Stimulated activated CD8-positive, alpha-beta memory T cell treated with anti-CD3 and anti-CD28 coated beads, Interleukin-15, amount 100 ng/mL, for 1 hour (primary cell): ENCODE data around the gene GTF3C1.
"Not testable (repeated sequence)": the region's sequence is repeated elsewhere in the genome, so short reads cannot be mapped to it uniquely, and the experiment has no call there.

Experiments
- DNase-seq: peaks from one replicate; pipeline ENCODE4 v3.0.0-alpha.2; 2020; ENCODE audit warnings: low read depth

The GTF3C1 gene

GRCh38 chr16:27462846-27463682 lies 86.6 kb downstream of the GTF3C1 start:
- no peak for DNase-seq

DNA sequence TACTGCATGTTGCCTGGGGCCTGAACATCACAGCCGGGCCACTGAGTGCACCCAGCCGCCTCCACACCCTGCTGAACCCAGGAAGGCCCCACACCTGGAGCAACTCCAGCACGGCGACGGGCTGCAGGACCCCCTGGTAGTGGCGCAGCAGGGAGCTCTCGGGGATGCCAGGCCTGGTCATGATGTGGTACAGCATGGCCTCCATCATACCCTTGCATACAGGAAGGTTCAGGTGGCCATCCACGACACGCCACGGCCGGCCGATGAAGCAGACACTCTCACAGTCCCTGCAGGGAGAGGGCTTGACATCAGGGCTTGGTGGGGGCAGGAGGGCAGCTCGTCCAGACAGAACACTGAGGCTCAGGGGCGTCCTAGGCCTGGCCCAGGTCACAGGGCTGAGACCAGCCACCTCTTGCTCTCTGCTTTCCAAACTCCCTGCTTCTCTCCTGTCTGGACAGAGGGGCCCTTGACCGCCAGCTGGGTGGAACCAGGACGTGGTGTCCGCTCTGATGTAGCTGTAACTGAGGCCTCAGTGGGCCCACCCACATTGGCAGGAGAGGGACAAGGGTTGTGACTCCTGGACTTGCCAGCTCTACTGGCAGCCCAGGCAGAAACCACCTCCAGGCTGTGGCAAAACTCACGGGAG lies 87.4 kb downstream of the GTF3C1 start:
- DNase-seq = no peak

- DNase-seq = no peak
These were observed 88.1 kb downstream of the GTF3C1 start for GRCh38 chr16:27461483-27462171.

DNA sequence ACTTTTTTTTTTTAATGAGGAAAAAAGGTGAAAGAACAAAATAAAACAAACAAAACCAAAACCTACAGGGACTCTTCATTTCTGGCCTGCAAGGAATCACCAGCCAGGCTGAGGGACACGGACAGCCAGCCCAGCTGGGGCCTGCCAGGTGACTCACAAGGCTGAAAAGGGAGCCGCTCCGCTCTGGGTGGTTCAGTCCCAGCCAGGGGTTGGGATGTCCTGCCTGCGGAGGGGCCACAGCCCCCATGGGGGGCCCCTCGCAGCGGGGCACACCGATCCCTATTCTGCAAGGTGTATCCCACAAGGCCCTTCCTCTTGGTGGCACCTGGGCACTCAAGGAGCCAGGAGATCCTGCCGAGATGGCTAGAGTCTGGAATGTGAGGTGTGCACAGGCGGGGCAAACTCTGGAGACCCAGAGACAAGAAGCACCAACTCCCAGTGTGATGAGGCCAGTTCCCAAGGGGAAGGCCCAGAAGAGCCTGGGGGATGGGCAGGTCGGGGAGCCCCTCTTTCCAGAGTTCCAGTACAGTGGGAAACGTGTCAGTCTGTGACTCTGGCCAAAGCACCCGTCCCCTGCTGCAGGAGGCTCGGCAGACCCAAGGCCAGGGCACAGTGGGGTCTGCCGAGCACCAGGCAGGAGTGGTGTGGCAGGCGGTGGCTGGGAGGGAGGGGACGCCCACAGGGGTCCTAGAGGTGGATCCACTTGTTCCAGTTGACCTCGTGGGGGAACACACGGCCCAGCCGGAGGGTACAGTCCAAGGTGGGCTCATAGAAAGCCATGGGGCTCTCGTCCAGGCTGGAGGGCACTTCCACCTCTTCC lies 88.8 kb downstream of the GTF3C1 start:
- DNase-seq = no peak

GRCh38 chr16:27460213-27460612 lies 89.5 kb downstream of the GTF3C1 start:
- DNase-seq = no peak

DNA sequence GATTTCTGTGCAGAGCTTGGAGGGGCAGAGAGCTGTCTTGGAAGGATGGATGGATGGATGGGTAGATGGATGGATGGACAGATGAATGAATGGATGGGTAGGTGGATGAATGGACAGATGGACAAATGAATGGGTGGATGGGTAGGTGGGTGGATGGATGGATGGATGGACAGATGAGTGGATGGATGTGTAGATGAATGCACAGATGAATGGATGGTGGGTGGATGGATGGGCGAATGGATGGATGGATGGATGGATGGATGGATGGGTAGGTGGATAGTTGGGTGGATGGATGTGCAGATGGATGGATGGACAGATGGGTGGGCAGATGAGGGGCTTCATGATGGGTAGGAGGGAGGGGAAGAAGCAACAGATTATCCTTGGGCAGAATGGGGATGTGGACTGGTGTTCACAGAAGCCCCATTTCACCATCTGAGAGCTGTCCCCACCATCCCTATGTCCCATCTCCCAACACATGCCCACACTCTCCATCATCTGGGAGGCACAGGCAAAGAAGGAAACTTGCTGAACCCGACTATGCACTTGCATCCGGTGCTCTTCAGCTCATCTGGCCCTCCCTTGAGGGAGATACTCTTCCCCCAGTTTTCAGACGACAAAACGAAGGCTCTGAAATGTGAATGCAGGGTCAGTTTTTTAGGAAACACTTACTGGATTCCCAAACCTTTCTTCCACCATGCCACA lies 90.6 kb downstream of the GTF3C1 start:
- DNase-seq = no peak

DNA sequence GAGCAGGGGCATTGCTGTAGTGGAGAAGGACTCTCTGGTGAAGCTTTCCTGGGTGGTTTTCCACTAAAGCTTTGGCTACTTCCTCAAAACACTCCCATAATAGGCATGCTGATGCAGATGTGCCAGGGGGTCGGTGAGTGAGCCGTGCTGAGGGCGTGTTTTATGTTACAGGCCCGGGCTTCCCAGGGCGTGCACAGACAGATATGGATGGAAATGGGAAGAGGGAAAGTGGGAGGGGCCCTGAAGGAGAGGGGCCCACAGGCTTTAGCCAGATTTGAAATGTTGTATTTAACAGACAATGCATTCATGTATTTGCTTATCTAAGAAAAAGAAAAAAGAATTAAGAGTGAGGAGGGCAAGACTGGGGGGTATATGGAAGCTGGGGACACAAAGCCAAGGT lies 91.5 kb downstream of the GTF3C1 start:
- DNase-seq = no peak

DNA sequence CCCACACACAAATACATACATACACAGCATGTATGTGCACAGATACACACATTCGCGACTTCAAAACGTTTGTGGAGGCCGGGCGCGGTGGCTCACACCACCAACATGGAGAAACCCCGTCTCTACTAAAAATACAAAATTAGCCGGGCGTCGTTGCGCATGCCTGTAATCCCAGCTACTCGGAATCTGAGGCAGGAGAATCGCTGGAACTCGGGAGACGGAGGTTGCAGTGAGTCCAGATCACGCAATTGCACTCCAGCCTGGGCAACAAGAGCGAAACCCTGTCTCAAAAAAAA lies 92.2 kb downstream of the GTF3C1 start:
- DNase-seq = not testable (repeated sequence)

- no peak for DNase-seq
These were observed 94.0 kb downstream of the GTF3C1 start for GRCh38 chr16:27455700-27456099.

- DNase-seq = no peak
These were observed 96.3 kb downstream of the GTF3C1 start for GRCh38 chr16:27453494-27453825.

DNA sequence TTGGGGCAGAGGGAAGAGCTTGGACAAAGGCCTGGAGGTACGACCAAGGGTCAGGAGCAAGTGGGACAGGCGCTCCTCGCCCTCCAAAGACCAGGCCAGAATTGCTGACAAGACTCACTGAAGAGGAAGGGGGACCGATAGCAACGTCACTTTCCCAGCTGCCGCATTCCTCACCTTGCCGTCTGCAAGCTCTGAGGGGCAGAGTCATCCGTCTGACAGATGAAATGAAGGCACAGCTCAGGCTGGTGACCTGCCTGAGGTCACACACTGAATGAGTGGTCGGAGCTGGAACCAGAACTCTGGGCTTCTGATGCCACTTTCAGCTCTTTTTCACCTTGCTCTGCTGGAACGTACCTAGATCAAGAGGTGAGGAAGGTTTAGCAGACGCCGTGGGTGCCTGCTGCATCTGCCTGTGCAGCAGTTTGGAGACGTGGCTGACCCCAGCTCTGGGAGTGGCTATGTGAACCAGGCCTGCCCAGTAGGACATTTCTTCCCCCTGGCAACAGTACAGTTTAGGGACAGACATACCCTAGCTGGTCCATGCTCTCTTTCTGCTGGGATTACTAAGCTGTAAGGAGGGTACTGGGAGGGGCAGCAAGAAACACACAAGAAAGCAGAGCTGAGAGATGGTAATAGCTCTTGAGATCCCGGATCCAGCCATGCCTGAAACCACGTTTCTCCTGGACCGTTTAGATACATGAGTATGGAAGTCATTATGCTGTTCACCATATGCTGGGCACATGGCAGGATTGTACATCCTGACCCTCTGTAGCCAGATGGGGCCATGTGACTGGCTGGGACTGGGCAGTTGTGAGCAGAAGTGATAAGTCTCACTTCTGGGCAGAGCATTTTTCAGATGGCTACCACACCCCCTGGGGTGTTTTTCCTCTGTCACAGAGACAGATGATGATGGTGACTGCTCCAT lies 96.9 kb downstream of the GTF3C1 start:
- no peak for DNase-seq

DNA sequence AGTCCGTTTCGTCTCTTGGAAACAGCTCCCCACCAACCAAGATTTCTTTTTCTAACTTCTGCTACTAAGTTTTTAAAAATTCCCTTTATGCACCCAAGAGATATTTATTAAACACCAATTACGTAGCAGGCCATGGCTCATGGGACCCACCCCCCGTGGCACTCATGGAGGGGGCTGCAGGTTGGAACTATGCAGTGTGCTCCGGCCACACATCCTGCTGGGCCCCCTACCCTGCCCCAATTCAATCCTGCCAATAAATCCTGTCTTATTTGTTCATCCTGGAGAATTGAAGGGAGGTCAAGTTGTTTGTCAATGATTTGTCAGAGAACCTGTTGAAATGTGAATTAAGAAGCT lies 99.5 kb downstream of the GTF3C1 start:
- DNase-seq = no peak

DNA sequence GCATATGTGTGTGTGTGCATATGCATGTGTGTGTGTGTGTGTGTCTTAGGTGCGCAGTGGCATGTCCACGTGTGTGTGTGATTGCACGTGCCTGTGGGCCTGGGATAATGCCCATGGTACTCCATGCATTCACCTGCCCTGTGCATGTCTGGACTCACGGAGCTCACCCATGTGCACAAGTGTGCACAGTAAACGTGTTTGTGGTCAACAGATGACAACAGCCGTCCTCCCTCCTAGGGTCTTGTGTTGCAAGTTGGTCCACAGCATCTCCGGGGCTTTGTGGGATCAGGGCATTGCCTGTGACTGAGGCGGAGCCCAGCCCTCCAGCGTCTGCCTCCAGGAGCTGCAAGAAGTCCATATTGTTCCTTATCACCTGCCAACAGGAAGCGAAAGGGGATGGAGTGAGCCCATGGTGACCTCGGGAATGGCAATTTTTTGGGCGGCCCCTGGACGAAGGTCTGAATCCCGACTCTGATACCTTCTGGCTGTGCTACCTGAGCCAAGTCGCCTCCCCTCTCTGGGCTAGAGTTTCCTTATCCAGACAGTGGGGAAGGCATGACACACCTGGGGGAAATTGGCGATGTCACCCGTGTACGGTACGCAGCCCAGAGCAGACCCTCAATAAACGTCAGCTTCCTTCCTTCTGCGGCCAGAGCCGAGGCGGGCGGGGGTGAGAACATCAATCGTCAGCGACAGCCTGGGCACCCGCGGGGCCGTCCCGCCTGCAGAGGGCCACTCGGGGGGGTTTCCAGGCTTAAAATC lies 100.1 kb downstream of the GTF3C1 start:
- peak; percentile 58 for DNase-seq

DNA sequence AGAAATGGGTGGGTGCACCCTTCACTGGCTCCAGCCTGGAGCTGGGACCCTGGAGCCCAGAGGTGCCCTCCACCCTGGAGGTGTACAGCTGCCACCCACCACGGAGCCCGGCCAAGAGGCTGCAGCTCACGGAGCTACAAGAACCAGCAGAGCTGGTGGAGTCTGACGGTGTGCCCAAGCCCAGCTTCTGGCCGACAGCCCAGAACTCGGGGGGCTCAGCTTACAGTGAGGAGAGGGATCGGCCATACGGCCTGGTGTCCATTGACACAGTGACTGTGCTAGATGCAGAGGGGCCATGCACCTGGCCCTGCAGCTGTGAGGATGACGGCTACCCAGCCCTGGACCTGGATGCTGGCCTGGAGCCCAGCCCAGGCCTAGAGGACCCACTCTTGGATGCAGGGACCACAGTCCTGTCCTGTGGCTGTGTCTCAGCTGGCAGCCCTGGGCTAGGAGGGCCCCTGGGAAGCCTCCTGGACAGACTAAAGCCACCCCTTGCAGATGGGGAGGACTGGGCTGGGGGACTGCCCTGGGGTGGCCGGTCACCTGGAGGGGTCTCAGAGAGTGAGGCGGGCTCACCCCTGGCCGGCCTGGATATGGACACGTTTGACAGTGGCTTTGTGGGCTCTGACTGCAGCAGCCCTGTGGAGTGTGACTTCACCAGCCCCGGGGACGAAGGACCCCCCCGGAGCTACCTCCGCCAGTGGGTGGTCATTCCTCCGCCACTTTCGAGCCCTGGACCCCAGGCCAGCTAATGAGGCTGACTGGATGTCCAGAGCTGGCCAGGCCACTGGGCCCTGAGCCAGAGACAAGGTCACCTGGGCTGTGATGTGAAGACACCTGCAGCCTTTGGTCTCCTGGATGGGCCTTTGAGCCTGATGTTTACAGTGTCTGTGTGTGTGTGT lies 100.9 kb downstream of the GTF3C1 start:
- no peak for DNase-seq

DNA sequence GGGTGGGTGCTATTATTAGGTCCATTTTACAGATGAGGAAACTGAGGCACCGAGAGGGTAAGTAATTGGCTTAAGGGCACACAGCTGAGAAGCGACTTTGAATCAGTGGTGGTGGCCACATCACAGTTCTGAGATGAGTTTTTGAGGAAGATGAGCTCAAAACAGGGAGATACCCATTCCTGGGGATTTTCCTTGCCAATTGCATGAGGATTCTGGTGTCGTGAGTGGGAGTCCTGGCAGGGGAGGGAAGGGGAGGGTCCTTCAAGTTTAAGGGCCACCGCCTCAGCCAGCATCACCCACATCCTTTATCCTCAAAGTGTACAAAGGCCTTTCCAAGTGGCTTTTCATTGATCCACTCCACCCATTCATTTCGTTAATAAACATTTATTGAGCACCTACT lies 102.4 kb downstream of the GTF3C1 start:
- no peak for DNase-seq

DNA sequence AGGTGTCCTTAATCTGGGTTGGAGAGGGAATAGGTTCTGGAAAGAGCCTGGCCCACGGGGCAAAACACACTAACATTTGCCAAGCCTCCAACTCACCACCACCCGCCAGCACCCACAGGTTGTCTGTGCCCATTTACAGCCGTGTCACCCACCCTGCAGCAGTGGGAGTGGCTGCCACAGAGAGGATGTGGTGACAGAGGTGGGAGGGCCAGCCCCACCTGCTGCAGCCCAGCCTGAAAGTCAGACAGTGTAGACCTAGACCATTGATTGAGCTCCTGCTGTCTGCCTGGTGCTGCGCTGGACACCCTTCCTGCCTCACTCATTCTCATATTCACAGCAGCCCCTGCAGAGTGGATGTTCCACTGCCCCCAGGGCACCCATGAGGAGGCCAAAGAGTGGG lies 103.0 kb downstream of the GTF3C1 start:
- DNase-seq = peak; percentile 63

DNA sequence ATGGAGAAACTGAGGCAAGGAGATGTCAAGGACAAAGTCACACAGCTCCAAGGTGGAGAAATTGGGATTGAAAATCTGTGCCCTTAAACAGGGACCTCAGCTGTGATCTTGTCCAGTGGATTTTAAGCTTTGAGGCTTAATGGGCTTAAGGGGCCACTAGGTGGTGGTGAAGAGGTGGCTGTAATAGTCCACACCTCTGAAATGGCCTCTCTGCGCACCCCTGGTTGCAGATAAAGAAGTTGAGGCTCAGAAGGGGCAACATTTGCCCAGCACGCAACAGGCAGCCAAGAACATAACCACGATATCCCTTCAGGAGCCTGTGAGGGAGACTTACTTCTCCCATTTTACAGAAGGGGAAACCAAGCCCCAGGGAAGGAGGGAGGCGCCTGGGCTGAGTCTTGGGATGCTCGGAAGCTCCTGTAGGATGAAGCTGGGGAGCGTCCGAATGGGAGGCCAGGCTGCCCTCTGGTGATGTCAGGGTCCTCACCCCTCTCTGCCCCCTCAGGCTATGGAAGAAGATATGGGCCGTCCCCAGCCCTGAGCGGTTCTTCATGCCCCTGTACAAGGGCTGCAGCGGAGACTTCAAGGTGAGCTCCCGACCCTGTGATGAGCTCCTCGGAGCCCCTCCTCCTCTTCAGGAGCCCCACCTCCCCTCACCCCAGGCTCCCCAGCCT lies 104.1 kb downstream of the GTF3C1 start:
- no peak for DNase-seq

GRCh38 chr16:27444470-27444869 lies 105.2 kb downstream of the GTF3C1 start:
- DNase-seq = no peak

GRCh38 chr16:27444015-27444414 lies 105.7 kb downstream of the GTF3C1 start:
- no peak for DNase-seq
